ENCODE data around the gene COL2A1.

Gene COL2A1

DNA sequence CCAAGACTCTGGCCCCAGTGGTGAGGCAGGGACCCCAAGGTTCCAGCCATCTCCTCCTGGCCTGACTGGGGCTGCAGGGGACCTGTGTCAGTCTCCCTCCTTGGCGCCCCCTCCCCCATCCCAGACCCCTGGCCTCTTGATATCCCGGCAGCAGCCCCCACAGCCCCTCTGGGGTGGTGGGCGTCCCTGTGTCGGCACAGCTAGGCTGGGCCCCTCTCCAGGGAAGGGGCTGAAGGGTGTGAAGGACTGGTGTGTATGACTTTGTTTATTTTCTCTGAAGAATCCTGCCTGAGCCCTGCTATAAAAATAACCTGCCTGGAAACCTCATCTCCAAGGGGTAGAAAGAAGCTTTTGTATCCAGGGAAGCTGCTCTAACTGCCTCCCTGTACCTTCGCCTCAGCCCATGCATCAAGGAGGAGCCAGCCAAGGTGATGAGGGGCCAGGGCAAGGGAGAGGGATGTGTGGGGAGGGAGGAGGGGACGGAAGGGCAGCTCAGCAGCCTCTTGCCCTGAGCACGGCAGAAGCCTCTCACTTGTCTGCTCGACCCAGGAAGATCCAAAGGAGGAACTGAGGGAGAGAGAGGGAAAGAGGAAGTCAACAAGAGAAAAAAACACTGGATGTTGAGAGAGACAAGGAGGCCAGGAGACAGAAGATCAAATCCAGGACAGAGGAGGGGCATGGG, 25.4 kb upstream of the COL2A1 start:
- no peak overlapping the region for H3K27ac ChIP-seq (ENCODE audit: low read depth, low read length)
- H3K27me3 ChIP-seq (ENCODE audit: insufficient read depth, low read length), result peaks cover 17% of the 10 kb centered on the region
- no peaks in the 10 kb centered on the region for H3K79me2 ChIP-seq (ENCODE audit: control insufficient read depth, insufficient read depth, low read length, unreplicated experiment)
- no peak overlapping the region for H3K4me3 ChIP-seq (ENCODE audit: low read depth, low read length)
- no peaks in the 10 kb centered on the region for H3K4me1 ChIP-seq (ENCODE audit: control insufficient read depth, insufficient read depth, low read length, unreplicated experiment)
- H3K36me3 ChIP-seq (ENCODE audit: insufficient read depth, low read length), result no peaks in the 10 kb centered on the region
- no peak overlapping the region for H2AFZ ChIP-seq (ENCODE audit: low read length, unreplicated experiment)

DNA sequence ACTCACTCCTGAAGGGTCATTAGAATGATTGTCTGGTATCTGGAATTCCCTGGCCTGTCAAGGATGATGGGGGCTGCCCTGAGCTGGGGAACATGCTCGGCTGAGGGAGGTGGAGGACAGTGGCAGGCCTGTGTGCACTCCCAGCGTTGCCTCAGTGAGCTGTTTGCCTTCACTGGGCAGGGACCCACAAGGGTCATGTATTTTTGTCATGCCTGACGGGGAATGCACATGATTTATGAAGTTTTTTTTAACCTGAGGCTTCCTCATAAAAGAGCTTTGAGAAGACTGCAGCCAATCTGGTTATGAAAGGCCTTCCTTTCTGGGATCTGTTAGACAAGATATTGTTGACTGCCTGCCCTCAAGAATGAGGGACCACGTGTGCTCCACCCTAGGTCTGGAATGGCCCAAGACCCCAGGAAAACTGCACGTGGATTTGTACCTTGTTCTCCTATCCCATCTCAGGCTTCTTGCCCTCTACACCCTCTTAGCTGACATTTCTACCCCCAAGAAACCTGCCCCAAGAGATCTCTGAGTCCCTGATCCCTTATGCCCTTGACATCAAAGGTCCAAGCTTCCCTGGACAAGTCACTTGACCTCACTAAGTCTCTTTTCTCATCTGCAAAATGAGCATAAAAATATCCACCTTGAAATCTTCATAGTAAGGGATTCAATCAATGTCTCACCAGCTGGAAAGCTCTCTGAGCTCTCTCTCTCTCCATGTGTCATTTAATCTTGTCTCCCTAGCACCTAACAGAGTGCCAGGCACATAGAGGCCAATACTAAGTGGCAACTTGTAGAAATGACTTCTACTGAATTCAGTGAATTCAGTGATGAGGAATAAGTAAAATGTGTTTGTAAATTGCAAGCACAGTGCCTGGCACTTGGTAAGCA, 24.5 kb upstream of the COL2A1 start:
- Histone ChIP-seq H3K4me3 (ENCODE audit: low read depth, low read length) (no peak overlapping the region), H3K36me3 (ENCODE audit: insufficient read depth, low read length) (no peaks in the 10 kb centered on the region), H3K4me1 (ENCODE audit: control insufficient read depth, insufficient read depth, low read length, unreplicated experiment) (no peaks in the 10 kb centered on the region), H3K27ac (ENCODE audit: low read depth, low read length) (no peak overlapping the region), H3K27me3 (ENCODE audit: insufficient read depth, low read length) (peaks cover 19% of the 10 kb centered on the region), H2AFZ (ENCODE audit: low read length, unreplicated experiment) (no peak overlapping the region), H3K79me2 (ENCODE audit: control insufficient read depth, insufficient read depth, low read length, unreplicated experiment) (no peaks in the 10 kb centered on the region)

DNA sequence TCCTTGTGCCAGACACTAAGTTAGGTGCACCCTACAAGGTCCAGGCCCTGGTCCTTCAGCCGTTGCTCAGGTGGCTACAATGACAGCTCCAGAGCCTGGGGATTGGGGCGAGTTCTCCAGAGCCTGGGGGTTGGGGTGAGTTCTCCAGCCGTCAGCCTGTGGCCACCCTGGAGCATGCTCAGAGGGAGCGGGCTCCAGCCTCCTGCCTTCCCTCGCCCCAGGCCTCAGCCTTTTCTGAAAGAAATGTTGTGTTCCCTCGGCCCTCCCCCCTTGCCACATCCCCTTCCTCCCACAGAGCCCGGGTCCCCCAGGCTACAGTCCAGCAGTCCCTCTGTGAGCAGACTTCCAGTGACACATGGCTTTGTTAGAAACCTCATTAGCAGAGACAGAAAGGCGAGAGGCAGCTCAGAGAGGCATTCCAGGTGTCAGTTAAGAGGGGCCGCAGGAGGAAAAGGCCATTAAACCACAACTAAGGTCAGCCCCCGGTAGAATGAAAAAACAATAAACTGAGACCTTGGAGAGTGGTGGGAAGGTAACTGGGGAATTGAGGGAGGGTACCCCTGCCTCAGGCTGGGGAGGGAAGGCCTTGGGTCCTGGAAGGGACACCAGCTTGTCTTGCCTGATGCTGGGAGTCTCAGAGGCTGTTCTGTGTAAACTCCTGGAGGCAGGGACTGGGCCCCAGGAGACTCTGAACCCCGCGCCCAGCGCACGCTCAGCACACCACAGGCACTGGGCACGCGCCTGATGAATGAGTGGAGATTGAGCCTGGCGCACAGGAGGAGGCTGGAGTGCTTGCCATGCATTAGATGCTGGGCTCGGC, 23.1 kb upstream of the COL2A1 start:
- Histone ChIP-seq H2AFZ (ENCODE audit: low read length, unreplicated experiment) (no peak overlapping the region), H3K27me3 (ENCODE audit: insufficient read depth, low read length) (peaks cover 33% of the 10 kb centered on the region), H3K79me2 (ENCODE audit: control insufficient read depth, insufficient read depth, low read length, unreplicated experiment) (no peaks in the 10 kb centered on the region), H3K36me3 (ENCODE audit: insufficient read depth, low read length) (no peaks in the 10 kb centered on the region), H3K4me1 (ENCODE audit: control insufficient read depth, insufficient read depth, low read length, unreplicated experiment) (no peaks in the 10 kb centered on the region), H3K4me3 (ENCODE audit: low read depth, low read length) (no peak overlapping the region), H3K27ac (ENCODE audit: low read depth, low read length) (no peak overlapping the region)

DNA sequence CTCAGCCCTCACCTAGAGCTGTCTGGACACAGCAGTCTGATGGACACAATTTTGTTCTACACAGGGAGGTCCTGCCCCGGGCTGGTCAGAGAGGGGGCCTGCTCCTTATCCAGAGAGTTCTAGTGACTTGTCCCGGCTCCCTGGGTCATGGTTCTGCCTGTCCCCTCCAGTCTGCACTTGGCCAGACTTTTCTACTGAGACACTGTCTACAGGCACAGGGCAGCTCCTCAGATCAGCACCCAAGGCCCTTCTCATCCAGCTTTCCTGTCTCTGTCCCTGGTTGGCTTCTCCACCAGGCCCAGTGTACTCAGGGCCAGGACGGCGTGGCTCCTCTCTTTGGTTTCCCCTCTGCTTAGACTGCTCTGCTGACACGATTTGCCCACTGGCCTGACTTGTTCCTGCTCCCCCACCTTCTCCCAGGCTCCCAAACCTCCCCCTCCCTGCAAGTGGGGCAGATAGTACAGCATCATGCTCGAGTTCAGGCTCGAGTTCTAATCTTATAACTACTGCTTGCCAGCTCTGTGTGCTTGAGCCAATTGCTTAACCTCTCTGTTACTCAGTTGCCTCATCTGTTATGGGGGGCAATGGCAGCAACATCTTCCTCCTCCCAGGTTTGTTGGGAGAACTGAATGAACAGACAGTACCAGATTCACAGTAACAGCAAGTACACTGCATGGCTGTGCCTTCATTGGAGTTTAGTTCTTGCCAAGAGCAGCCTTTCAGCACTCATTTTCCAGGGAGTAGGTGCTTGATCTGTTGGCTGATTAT, 22.0 kb upstream of the COL2A1 start:
- H3K27ac ChIP-seq (ENCODE audit: low read depth, low read length), result no peak overlapping the region
- peaks cover 43% of the 10 kb centered on the region for H3K27me3 ChIP-seq (ENCODE audit: insufficient read depth, low read length)

DNA sequence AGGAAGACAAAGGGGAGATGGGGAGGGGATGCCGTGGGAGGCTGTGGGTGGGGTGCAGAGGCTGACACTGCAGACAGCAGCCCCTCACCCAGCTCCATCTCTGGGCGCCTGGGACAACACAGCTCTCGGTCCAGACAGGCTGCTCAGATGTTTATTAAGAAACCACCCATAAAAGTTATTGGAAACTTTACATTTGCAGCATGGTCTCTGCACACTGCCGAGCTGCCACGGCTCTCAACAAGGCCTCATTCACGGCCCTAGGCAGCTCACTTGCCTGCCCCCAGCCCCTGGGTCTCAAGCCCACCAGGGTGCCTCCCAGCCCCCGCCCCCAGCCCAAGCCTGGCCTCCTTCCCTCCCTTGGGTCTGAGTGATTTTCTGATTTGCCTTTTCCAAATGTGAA, 21.0 kb upstream of the COL2A1 start:
- Histone ChIP-seq H3K79me2 (ENCODE audit: control insufficient read depth, insufficient read depth, low read length, unreplicated experiment) (no peaks in the 10 kb centered on the region), H3K36me3 (ENCODE audit: insufficient read depth, low read length) (no peaks in the 10 kb centered on the region), H3K4me3 (ENCODE audit: low read depth, low read length) (no peak overlapping the region), H2AFZ (ENCODE audit: low read length, unreplicated experiment) (no peak overlapping the region), H3K4me1 (ENCODE audit: control insufficient read depth, insufficient read depth, low read length, unreplicated experiment) (no peaks in the 10 kb centered on the region), H3K27me3 (ENCODE audit: insufficient read depth, low read length) (peaks cover 50% of the 10 kb centered on the region), H3K27ac (ENCODE audit: low read depth, low read length) (no peak overlapping the region)

More for the DNA sequence above, 22.0 kb upstream of the COL2A1 start:
- Histone ChIP-seq H3K36me3 (ENCODE audit: insufficient read depth, low read length) (no peaks in the 10 kb centered on the region), H3K79me2 (ENCODE audit: control insufficient read depth, insufficient read depth, low read length, unreplicated experiment) (no peaks in the 10 kb centered on the region), H3K4me1 (ENCODE audit: control insufficient read depth, insufficient read depth, low read length, unreplicated experiment) (no peaks in the 10 kb centered on the region), H3K4me3 (ENCODE audit: low read depth, low read length) (no peak overlapping the region), H2AFZ (ENCODE audit: low read length, unreplicated experiment) (no peak overlapping the region)

DNA sequence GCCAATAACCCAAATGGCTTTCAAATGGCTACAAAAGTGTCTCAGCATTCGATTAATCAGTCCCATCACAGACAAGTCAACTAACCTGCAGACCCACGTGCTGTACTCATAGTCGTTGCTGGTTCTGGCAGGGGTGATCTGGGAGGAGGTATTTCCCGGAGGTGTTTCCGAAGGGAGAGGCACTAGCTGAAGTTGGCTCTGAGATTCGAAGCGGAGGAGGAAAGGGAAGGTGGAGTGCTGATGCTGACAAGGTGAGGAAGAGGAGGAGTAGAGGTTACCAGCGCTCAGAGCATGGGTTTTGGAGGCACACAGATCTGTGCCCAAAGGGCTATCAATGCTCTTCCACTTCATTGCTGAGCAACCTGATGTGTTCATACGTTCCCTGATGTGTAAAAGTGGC, 20.5 kb upstream of the COL2A1 start:
- no peak overlapping the region for H2AFZ ChIP-seq (ENCODE audit: low read length, unreplicated experiment)
- no peak overlapping the region for H3K27ac ChIP-seq (ENCODE audit: low read depth, low read length)
- no peaks in the 10 kb centered on the region for H3K4me1 ChIP-seq (ENCODE audit: control insufficient read depth, insufficient read depth, low read length, unreplicated experiment)
- peaks cover 53% of the 10 kb centered on the region for H3K27me3 ChIP-seq (ENCODE audit: insufficient read depth, low read length)
- H3K79me2 ChIP-seq (ENCODE audit: control insufficient read depth, insufficient read depth, low read length, unreplicated experiment), result no peaks in the 10 kb centered on the region
- H3K36me3 ChIP-seq (ENCODE audit: insufficient read depth, low read length), result no peaks in the 10 kb centered on the region
- no peak overlapping the region for H3K4me3 ChIP-seq (ENCODE audit: low read depth, low read length)

DNA sequence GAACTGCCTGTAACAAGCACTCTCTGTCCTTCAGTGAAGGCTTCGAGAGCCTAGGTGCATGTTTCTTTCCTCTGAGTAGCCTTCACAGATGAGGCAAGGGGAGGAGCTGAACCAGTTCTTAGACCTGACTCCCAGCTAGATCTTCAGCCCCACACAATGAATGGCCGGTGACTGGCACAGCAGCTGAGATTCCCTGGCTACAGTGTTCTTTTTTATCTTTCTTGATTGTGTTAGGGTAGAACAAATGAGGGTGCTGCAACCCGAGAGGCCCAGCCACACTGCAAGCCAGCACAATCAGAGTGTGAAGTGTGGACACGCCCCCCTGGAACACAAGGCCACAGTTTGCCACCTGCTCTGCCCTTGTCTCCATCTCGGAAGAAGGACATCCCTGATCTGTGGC, 19.1 kb upstream of the COL2A1 start:
- H2AFZ ChIP-seq (ENCODE audit: low read length, unreplicated experiment), result no peak overlapping the region
- no peaks in the 10 kb centered on the region for H3K79me2 ChIP-seq (ENCODE audit: control insufficient read depth, insufficient read depth, low read length, unreplicated experiment)
- H3K27ac ChIP-seq (ENCODE audit: low read depth, low read length), result no peak overlapping the region
- no peak overlapping the region for H3K4me3 ChIP-seq (ENCODE audit: low read depth, low read length)
- no peaks in the 10 kb centered on the region for H3K36me3 ChIP-seq (ENCODE audit: insufficient read depth, low read length)
- H3K4me1 ChIP-seq (ENCODE audit: control insufficient read depth, insufficient read depth, low read length, unreplicated experiment), result no peaks in the 10 kb centered on the region
- H3K27me3 ChIP-seq (ENCODE audit: insufficient read depth, low read length), result peaks cover 66% of the 10 kb centered on the region

DNA sequence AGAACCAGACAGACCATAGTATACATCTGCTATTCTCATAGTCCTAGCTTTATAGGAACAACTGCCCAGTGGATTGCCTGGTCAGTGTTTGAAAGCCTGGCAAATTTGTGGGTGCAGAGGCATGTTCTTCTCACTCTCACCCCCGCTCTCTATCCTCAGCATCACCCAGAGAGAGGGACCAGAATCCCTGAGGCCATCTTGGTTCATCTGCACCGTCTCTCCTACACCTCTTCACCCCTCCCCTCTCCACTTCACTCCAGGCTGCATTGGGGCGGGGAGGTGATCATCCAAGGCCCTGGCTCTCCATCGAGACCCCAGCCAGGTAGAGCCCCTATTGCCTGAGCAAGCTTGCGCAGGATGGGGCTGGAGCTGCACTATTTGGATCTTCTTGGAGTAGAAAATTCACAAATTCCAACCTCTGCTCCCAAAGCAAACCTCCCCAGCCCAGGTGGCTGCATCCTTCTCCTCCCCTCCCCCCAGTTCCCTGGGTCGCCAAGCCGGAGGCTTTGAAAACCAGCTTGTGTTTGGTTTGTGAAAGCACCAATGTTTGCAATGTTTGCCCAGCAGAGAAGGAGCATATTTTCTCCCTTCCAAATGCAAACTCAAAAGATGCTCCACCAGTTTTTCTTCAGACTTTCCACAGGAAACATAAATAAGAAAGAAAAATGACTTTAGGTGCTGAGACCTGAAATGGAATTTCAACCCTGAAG, 18.6 kb upstream of the COL2A1 start:
- no peak overlapping the region for H3K27ac ChIP-seq (ENCODE audit: low read depth, low read length)
- H3K4me3 ChIP-seq (ENCODE audit: low read depth, low read length), result no peak overlapping the region
- H3K36me3 ChIP-seq (ENCODE audit: insufficient read depth, low read length), result no peaks in the 10 kb centered on the region
- no peak overlapping the region for H2AFZ ChIP-seq (ENCODE audit: low read length, unreplicated experiment)
- H3K27me3 ChIP-seq (ENCODE audit: insufficient read depth, low read length), result peaks cover 71% of the 10 kb centered on the region
- H3K4me1 ChIP-seq (ENCODE audit: control insufficient read depth, insufficient read depth, low read length, unreplicated experiment), result no peaks in the 10 kb centered on the region
- no peaks in the 10 kb centered on the region for H3K79me2 ChIP-seq (ENCODE audit: control insufficient read depth, insufficient read depth, low read length, unreplicated experiment)

DNA sequence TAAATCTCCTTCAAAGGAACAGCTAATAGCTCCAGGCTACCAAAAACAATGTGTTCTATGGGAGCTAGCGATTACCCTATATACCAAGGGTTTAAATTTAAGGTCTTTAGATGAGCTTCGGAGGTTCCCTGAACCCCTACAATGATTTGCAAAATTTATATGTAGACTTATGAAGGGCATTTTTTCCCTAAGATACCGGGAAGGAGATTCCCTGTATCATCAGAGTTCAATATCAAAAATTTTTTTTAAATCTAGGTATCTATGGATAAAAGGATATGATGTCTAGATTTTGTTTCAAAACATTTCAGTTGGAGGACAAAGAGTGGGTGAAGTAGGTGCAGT, 17.9 kb upstream of the COL2A1 start:
- Histone ChIP-seq H3K4me3 (ENCODE audit: low read depth, low read length) (no peak overlapping the region), H3K36me3 (ENCODE audit: insufficient read depth, low read length) (no peaks in the 10 kb centered on the region), H3K27ac (ENCODE audit: low read depth, low read length) (no peak overlapping the region), H3K4me1 (ENCODE audit: control insufficient read depth, insufficient read depth, low read length, unreplicated experiment) (no peaks in the 10 kb centered on the region), H3K27me3 (ENCODE audit: insufficient read depth, low read length) (peaks cover 76% of the 10 kb centered on the region), H3K79me2 (ENCODE audit: control insufficient read depth, insufficient read depth, low read length, unreplicated experiment) (no peaks in the 10 kb centered on the region), H2AFZ (ENCODE audit: low read length, unreplicated experiment) (no peak overlapping the region)

Data from ACC112 (cell line).